Sigmoid colon (tissue), 4 donors: ENCODE results near the gene MCC.

ENCODE experiments used
- CTCF ChIP-seq, 4 experiments: fragments of 450-650 bp in 3 of 4; fragments of 200-600 bp in 1 of 4; IDR thresholded peaks; one replicate each; pipeline ENCODE4 v1.5.1; 2016 to 2019; ENCODE audit warnings: antibody characterized with exemption in 4 of 4, mild to moderate bottlenecking in 3 of 4, moderate library complexity in 2 of 4
- EP300 ChIP-seq, 4 donors: sonication (generic); formaldehyde crosslinking; IDR thresholded peaks; one replicate each; pipeline ENCODE4 v1.6.1; 2017; ENCODE audit warnings: antibody characterized with exemption in 4 of 4
- POLR2A ChIP-seq, 2 donors: fragments of 450-650 bp; IDR thresholded peaks; one replicate each; pipeline ENCODE4 v1.6.1; 2016; ENCODE audit warnings: antibody characterized with exemption in 2 of 2, mild to moderate bottlenecking in 2 of 2, moderate library complexity in 2 of 2
- POLR2AphosphoS5 ChIP-seq, 4 donors: sonication (generic); formaldehyde crosslinking; IDR thresholded peaks; one replicate each; pipeline ENCODE4 v1.6.1; 2017; ENCODE audit warnings: antibody characterized with exemption in 4 of 4

- TF ChIP-seq CTCF (IDR thresholded peaks at IDR 0.05): no peak
- no peak for TF ChIP-seq POLR2A (IDR thresholded peaks at IDR 0.05)
- no peak for TF ChIP-seq EP300 (IDR thresholded peaks at IDR 0.05)
- no peak for TF ChIP-seq POLR2AphosphoS5 (IDR thresholded peaks at IDR 0.05)
Observed at GRCh38 chr5:113474100-113474728, 14.0 kb downstream of the MCC start.
